ENCODE results near the gene KIF12.
"Not testable (repeated sequence)": the region's sequence is repeated elsewhere in the genome, so short reads cannot be mapped to it uniquely, and the experiment has no call there.

KIF12 gene

GRCh38 chr9:114046237-114046755 lies 52.8 kb downstream of the KIF12 start:
- no peak for DNase-seq (ENCODE audit: low read depth)

GRCh38 chr9:114043660-114044059 lies 55.4 kb downstream of the KIF12 start:
- DNase-seq (ENCODE audit: low read depth): not testable (repeated sequence)
